T-helper 2 cell treated with Interferon-gamma antibody and Interleukin-4, amounts not matched to agents 5 μg/mL and 100 μg/mL, for 36 hours (primary cell): ENCODE data around the gene TLE3.

Experiments
- DNase-seq: peaks from one replicate; pipeline ENCODE4 v3.0.0; 2021; ENCODE audit warnings: low spot score
- H3K27ac Mint-ChIP-seq: one replicate; pipeline ENCODE4 v1.8.0; 2021; ENCODE audit warnings: mild to moderate bottlenecking, mixed read lengths
- H3K27me3 Mint-ChIP-seq: one replicate; pipeline ENCODE4 v1.8.0; 2021; ENCODE audit warnings: low read depth, mixed read lengths
- H3K36me3 Mint-ChIP-seq: one replicate; pipeline ENCODE4 v1.8.0; 2021; ENCODE audit warnings: low read depth, mixed read lengths
- H3K4me1 Mint-ChIP-seq: one replicate; pipeline ENCODE4 v1.8.0; 2021; ENCODE audit warnings: low read depth, mixed read lengths
- H3K4me3 Mint-ChIP-seq: one replicate; pipeline ENCODE4 v1.8.0; 2022; ENCODE audit warnings: mild to moderate bottlenecking, moderate library complexity, mixed read lengths
- H3K9me3 Mint-ChIP-seq: one replicate; pipeline ENCODE4 v1.8.0; 2021; ENCODE audit warnings: mixed read lengths

The TLE3 gene

DNA sequence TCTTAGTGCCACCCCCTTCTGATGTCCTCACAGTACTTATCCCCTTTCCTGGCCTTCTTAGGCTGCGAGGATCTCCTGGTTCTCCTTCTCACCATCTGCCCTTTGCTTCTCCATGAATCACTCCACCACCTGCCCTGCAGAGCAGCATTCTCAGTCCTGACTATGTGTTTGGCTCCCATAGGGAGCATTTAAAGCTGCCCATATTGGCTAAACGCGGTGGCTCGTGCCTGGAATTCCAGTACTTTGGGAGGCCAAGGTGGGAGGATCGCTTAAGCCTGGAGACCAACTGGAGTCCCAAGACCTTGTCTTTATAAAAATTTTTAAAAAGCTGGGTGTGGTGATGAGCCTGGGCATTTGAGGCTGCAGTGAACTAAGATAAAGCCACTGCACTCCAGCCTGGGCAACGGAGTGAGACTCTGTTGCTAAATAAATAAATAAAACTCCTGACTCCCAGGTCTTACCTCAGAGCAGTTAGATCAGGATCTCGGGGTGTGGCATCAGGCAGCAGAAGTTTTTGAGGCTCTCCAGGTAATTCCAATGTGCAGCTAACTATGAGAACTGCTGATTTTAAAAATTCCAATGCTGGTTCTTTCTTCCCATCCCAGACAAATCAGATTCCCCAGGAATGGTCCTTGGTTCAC is 36.2 kb upstream of the TLE3 start:
- no peak for DNase-seq

DNA sequence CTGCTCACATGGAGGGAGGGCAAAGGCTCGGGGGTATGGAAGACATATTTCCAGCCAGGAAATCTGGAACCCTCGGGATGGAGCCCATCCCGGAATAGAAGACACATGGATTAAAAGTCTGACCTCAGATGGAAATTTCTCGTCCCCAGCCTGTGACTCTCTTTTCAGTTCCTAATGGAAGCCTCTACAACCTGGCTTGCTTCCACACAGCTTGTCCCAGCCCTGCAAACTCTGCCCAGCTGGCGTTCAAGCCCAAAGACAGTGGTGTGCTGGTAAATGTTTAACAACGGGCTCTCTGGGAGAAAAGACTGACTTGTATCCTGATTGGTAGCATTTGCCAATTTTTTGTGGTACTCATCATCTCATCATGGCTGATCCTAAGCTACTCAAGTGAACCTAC is 35.6 kb upstream of the TLE3 start:
- no peaks in the 10 kb centered on the region for H3K9me3 Mint-ChIP-seq
- no peak for DNase-seq
- no peak overlapping the region for H3K4me3 Mint-ChIP-seq
- no peaks in the 10 kb centered on the region for H3K36me3 Mint-ChIP-seq
- no peaks in the 10 kb centered on the region for H3K4me1 Mint-ChIP-seq
- no peak overlapping the region for H3K27ac Mint-ChIP-seq
- peaks cover 30% of the 10 kb centered on the region for H3K27me3 Mint-ChIP-seq

More for the DNA sequence above, 36.2 kb upstream of the TLE3 start:
- H3K4me1 Mint-ChIP-seq: no peaks in the 10 kb centered on the region
- no peaks in the 10 kb centered on the region for H3K36me3 Mint-ChIP-seq
- H3K9me3 Mint-ChIP-seq: no peaks in the 10 kb centered on the region
- peaks cover 34% of the 10 kb centered on the region for H3K27me3 Mint-ChIP-seq
- H3K27ac Mint-ChIP-seq: no peak overlapping the region
- no peak overlapping the region for H3K4me3 Mint-ChIP-seq

DNA sequence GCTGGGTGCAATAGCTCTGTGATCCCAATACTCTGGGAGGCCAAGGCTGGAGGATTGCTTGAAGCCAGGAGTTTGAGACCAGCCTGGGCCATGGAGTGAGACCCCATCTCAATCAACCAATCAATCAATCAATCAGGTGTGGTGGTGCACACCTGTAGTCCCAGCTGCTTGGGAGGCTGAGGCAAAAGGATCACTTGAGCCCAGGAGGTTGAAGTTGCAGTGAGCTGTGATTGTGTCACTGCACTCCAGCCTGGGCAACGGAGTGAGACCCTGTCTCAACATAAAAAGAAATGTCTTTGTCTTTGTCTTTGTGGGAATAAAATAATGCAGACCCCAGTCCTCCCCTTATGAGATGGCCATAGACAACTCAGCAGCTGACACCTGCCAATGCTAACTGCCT is 34.9 kb upstream of the TLE3 start:
- no peaks in the 10 kb centered on the region for H3K4me1 Mint-ChIP-seq
- DNase-seq: no peak
- H3K27ac Mint-ChIP-seq: no peak overlapping the region
- no peak overlapping the region for H3K4me3 Mint-ChIP-seq
- H3K36me3 Mint-ChIP-seq: no peaks in the 10 kb centered on the region
- no peaks in the 10 kb centered on the region for H3K9me3 Mint-ChIP-seq
- H3K27me3 Mint-ChIP-seq: peaks cover 30% of the 10 kb centered on the region

DNA sequence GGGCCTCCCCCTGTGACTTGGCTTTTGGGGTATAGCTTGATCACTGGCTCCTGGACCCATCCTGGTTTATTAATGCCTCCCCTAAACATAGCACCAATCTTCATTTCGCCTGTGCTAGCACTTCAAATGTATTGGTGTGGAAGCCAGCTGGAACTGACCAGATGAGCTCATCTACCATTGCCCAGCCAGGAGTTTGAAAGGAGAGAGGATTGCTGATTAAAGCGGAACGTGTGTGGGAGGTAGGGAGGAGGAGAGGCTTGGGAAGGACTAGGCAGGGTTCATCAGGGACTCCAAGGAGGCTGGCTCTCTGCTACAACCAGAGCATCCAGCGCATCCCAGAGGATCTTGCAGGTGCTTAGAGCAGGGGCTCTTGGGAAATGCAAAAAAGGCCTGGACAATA is 34.4 kb upstream of the TLE3 start:
- H3K27me3 Mint-ChIP-seq: peaks cover 33% of the 10 kb centered on the region
- no peaks in the 10 kb centered on the region for H3K9me3 Mint-ChIP-seq
- no peak overlapping the region for H3K4me3 Mint-ChIP-seq
- H3K27ac Mint-ChIP-seq: no peak overlapping the region
- no peaks in the 10 kb centered on the region for H3K36me3 Mint-ChIP-seq
- DNase-seq: no peak
- no peaks in the 10 kb centered on the region for H3K4me1 Mint-ChIP-seq

DNA sequence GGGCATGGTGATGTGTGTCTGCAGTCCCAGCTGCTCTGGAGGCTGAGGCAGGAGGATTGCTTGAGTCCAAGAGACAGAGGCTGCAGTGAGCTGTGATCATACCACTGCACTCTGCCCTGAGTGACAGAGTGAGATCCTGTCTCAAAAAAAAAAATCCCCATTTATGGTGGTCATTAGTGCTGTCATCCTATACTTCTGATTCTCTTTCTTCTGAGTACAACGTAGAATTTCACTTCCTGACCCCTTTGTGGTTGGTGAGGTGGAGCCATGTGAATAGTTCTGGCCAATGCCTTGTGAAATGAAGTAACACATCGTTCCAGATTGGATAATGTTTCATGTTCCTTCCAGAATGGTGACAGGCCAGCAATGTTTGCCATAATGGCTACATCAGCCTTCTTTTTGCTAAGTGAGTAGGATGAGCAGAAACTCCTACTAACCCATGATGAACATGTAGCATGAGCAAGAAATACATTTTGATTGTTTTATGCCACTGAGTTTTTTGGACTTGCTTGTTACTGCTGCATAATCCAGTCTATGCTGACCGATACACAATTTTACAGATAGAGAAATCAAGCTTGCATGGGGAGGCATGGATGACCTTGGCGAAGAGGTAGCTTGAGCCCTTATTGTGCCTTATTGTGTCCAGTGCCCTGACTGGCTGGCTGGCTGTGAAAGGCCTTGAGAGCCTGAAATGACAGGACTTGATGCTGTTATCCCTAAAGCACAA is 30.9 kb upstream of the TLE3 start:
- H3K9me3 Mint-ChIP-seq: no peaks in the 10 kb centered on the region
- DNase-seq: no peak
- no peaks in the 10 kb centered on the region for H3K4me1 Mint-ChIP-seq
- no peak overlapping the region for H3K27ac Mint-ChIP-seq
- H3K4me3 Mint-ChIP-seq: no peak overlapping the region
- no peaks in the 10 kb centered on the region for H3K36me3 Mint-ChIP-seq
- H3K27me3 Mint-ChIP-seq: peaks cover 30% of the 10 kb centered on the region

DNA sequence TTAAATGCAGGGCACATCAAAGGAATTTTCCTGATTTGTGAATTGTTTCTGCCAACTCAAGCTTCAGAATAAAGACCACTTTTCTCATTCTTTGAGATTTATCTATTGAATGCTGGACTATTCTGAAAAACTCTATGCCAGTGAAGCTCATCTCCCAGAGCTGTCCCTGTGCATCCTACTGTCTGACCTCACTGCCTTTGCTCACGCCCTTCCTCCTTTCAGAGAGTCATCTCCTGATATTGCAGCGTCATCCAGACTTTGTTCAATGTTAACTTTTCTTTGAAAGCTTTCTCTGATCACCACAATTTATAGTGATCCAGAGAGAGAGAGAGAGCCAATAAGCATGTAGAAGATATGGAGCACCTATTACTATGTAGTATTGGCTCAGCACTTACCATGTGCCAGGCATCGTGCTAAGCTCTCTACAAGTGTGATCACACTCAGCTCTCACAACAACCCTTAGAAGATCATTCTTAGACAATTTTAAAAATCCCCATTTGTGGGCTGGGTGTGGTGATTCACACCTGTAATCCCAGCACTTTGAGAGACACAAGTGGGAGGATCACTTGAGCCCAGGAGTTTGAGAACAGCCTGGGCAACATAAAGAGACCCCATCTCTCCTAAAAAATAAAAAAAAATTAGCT is 30.2 kb upstream of the TLE3 start:
- Mint-ChIP-seq H3K4me3 (no peak overlapping the region), H3K4me1 (no peaks in the 10 kb centered on the region), H3K36me3 (no peaks in the 10 kb centered on the region), H3K27me3 (peaks cover 32% of the 10 kb centered on the region), H3K27ac (no peak overlapping the region), H3K9me3 (no peaks in the 10 kb centered on the region)
- no peak for DNase-seq

DNA sequence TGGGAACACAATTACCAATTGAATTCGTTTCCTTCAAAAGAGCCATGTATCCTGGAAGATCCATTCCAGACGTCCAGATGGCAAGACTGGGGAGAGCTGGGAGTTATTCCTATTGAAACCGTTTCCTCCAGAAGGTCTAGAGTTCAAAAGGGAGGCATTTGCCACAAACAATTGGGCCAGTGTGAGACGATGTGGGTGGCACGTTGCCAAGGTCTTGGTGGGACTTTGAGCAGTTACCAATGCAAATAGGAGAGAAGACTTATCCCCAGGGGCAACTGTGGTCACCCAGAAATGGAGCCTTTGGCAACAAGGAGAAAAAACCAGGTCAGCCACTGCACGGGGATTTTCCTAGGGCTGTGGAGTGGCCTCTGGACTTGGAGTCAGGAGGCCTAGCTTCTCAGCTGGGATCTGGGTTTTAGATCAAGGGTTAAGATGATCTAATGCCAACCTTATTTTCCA is 29.6 kb upstream of the TLE3 start:
- Mint-ChIP-seq H3K36me3 (no peaks in the 10 kb centered on the region), H3K4me1 (no peaks in the 10 kb centered on the region), H3K9me3 (no peaks in the 10 kb centered on the region), H3K27ac (no peak overlapping the region), H3K4me3 (no peak overlapping the region), H3K27me3 (peaks cover 32% of the 10 kb centered on the region)
- DNase-seq: no peak

DNA sequence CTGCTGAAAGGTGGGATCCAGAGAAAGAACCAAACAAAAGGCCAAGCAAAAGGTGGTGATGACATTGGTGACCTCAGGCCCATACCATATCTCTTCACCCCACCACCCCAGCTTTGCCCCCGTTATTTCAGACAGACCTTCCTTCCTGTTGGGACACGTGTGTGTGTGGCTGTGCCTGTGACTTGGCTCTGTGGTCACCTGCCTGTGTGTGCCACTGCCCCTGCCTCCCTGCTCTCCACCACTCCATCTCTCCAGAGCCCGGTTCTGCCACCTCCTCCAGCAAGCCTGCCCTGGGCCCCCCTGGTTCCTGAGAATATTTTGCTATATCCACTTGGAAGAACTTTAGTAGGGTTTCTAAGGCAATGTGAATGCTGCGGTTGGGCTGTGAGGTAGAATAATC is 28.6 kb upstream of the TLE3 start:
- H3K9me3 Mint-ChIP-seq: no peaks in the 10 kb centered on the region

DNA sequence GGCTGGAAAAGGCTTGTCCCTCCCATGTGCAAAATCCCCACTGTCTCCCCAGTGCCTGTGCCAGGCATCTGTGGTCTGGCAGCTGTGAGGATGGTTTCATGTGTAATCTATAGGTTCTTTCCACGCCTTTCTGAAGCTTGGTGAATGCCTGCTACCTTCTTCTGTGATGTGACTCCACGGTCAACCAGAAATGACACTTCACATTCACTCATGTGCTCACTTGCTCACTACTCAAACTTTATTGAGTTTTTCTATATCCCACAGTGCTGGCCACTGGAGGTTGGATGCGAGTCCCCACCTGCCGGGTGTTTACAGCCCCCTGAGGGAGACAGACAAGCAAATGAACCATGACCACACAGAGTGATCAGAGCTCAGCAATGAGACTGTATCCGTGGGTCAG is 27.9 kb upstream of the TLE3 start:
- H3K4me3 Mint-ChIP-seq: no peak overlapping the region
- DNase-seq: no peak
- H3K27ac Mint-ChIP-seq: no peak overlapping the region
- H3K36me3 Mint-ChIP-seq: no peaks in the 10 kb centered on the region
- H3K4me1 Mint-ChIP-seq: no peaks in the 10 kb centered on the region
- no peaks in the 10 kb centered on the region for H3K9me3 Mint-ChIP-seq
- H3K27me3 Mint-ChIP-seq: peaks cover 26% of the 10 kb centered on the region

More for the DNA sequence above, 28.6 kb upstream of the TLE3 start:
- Mint-ChIP-seq H3K27ac (no peak overlapping the region), H3K4me1 (no peaks in the 10 kb centered on the region), H3K36me3 (no peaks in the 10 kb centered on the region), H3K27me3 (peaks cover 26% of the 10 kb centered on the region), H3K4me3 (no peak overlapping the region)
- no peak for DNase-seq

DNA sequence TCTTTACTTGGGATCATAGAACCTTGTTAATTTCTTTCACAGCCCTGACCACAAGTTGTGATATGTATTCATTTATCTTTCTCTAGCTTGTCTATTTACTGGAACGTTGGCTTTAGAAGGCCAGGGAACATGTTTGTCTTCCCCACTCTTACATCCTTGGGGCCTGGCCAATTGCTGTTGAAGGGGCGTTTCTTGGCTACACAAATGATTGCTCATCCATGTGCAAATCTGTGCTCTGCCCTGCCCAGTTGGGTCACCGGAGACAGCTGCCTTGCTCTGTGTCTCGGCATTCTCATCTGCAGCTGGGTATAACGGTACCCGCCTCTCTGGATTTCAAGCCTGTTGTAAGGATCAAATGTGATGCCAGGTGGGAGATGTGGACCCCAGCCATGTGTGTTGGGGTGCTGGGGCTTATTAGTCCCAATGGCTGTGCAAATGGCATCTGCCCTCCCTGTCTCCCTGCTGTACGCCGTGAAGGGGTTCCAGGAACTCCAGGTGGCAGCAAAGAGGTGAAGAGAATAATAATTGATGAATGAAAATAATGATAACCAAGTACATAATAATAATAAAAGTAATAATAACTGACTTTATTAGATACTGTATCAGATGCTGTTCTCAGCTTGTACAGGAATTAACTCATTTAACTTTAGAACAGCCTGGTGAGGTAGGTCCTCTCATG is 24.0 kb upstream of the TLE3 start:
- no peaks in the 10 kb centered on the region for H3K9me3 Mint-ChIP-seq
- no peak for DNase-seq
- H3K27me3 Mint-ChIP-seq: peaks cover 24% of the 10 kb centered on the region
- no peak overlapping the region for H3K27ac Mint-ChIP-seq
- H3K4me1 Mint-ChIP-seq: no peaks in the 10 kb centered on the region
- H3K4me3 Mint-ChIP-seq: no peak overlapping the region
- H3K36me3 Mint-ChIP-seq: no peaks in the 10 kb centered on the region

DNA sequence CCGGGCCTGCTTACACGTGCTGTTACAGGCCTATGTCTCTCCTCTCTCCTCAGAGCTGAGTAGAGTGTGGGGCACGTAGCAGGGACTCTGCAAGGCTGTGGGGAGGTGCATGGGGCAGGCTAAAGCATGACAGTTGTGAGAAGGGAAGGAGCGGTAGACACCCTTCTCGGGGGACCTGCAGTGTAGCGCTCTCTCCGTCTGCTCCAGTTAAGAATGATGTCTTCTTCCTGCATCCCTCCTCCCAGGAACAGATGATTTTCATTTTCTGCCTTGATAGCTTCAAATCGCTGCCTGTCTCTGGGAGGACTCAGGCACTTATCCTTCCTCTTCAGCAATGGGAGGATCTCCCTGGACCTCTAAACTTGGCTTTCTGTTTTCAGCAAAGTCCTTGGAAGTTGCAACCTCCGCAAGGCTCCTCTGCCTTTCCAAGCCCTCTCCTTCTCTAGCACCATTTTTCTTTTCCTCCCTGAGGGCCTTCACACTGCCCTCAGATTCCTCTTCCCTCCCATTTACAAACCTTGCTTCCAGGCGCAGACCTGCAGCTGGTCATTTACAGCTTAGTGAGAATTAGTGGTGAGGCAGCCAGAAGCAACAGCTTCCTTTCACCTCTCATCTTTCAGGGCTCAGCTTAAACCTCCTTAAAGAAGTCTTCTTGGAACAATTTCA is 23.4 kb upstream of the TLE3 start:
- Mint-ChIP-seq H3K27ac (no peak overlapping the region), H3K4me1 (no peaks in the 10 kb centered on the region), H3K9me3 (no peaks in the 10 kb centered on the region), H3K4me3 (no peak overlapping the region), H3K36me3 (no peaks in the 10 kb centered on the region), H3K27me3 (peaks cover 26% of the 10 kb centered on the region)
- no peak for DNase-seq

DNA sequence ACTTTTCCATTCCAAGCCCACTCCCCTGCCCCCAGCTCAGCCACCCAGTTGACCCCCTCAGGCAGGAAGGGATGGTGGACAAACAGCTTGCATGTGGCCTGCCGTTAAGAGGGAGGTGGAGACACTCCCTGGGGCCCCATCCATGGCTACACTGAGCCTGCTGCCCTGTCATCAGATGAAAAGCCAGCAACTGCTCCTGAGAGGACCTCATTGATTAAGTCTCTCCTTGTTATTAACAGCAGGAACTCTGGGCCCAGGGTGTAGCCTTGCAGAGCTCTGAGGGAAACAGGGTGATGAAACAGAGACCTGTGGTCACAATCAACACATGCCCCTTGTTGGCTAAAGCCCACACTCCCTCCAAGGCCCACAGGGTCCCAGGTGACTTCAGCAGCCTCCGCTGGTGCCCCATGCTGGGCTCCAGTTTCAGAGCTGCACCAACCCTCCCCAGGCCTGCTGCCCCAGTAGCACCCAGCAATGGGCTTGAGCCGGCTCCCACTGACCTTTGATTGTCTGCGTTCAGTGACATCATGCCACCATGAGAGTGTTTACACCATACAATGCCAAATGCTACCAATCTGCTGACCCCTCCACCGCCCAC is 22.3 kb upstream of the TLE3 start:
- Mint-ChIP-seq H3K9me3 (no peaks in the 10 kb centered on the region), H3K4me1 (no peaks in the 10 kb centered on the region), H3K36me3 (no peaks in the 10 kb centered on the region), H3K4me3 (no peak overlapping the region), H3K27me3 (peaks cover 27% of the 10 kb centered on the region), H3K27ac (no peak overlapping the region)
- DNase-seq: no peak

DNA sequence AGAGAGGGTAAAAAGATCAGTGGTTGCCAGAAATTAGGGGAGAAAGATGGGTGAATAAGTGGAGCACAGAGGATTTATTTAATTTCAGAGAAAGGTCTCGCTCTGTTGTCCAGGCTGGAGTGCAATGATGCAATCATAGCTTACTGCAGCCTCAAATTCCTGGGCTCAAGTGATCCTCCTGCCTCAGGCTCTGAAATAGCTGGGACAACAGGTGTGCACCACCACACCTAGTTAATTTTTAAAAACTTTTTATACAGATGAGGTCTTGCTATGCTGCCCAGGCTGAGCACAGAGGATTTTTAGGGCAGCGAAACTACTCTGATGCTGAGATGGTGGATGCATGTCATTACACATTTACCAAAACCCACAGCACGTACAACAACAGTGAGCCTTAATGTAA is 20.9 kb upstream of the TLE3 start:
- H3K27ac Mint-ChIP-seq: no peak overlapping the region
- peaks cover 32% of the 10 kb centered on the region for H3K27me3 Mint-ChIP-seq
- no peak for DNase-seq
- no peaks in the 10 kb centered on the region for H3K36me3 Mint-ChIP-seq
- no peak overlapping the region for H3K4me3 Mint-ChIP-seq
- no peaks in the 10 kb centered on the region for H3K9me3 Mint-ChIP-seq
- no peaks in the 10 kb centered on the region for H3K4me1 Mint-ChIP-seq
